SU-DHL-6 (cell line): ENCODE results near the gene KRTAP5-4.

Experiments used
- EZH2phosphoT487 ChIP-seq: fragments of 200-600 bp; sonication (generic), shearing (Covaris generic); conservative IDR thresholded peaks from 2 replicates; pipeline ENCODE4 v1.6.1; 2018; ENCODE audit warnings: mild to moderate bottlenecking, antibody characterized with exemption, low read length, moderate library complexity, mixed read lengths
- TF ChIP-seq, protein P1 (sequence below): fragments of 200-600 bp; sonication (generic); IDR thresholded peaks from one replicate; pipeline ENCODE4 v1.5.1; 2017; ENCODE audit warnings: antibody characterized with exemption, mild to moderate bottlenecking, low read length, moderate library complexity; ENCODE audit not compliant: insufficient read depth, poor library complexity, severe bottlenecking

- TF ChIP-seq, protein P1, sequence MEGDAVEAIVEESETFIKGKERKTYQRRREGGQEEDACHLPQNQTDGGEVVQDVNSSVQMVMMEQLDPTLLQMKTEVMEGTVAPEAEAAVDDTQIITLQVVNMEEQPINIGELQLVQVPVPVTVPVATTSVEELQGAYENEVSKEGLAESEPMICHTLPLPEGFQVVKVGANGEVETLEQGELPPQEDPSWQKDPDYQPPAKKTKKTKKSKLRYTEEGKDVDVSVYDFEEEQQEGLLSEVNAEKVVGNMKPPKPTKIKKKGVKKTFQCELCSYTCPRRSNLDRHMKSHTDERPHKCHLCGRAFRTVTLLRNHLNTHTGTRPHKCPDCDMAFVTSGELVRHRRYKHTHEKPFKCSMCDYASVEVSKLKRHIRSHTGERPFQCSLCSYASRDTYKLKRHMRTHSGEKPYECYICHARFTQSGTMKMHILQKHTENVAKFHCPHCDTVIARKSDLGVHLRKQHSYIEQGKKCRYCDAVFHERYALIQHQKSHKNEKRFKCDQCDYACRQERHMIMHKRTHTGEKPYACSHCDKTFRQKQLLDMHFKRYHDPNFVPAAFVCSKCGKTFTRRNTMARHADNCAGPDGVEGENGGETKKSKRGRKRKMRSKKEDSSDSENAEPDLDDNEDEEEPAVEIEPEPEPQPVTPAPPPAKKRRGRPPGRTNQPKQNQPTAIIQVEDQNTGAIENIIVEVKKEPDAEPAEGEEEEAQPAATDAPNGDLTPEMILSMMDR: no peak
- no peak for TF ChIP-seq EZH2phosphoT487
Observed at GRCh38 chr11:1586699-1587098, 35.2 kb downstream of the KRTAP5-4 start.
